HepG2 (cell line): ENCODE data around the gene IDUA. TPM values are rescaled to one million over a fixed set of nuclear protein-coding genes. Genes with fewer than 3 reads are reported as not detected.

Experiments used
- ATAC-seq: fragments of 200-7000 bp; cut with Tn5 transposase; 3 replicates; pipeline ENCODE4 v1.9.1; 2020; ENCODE audit warnings: mild to moderate bottlenecking, moderate library complexity
- BruUV-seq: library from RNA; stranded (reverse); fragments of 400-500 nt; replicated peaks from 2 replicates; lab custom pipeline; 2021; lab: Mats Ljungman, UMichigan
- CTCF ChIA-PET: fragments of 300-600 bp; formaldehyde crosslinking; extraction: SDS; loops from one replicate; lab custom pipeline; 2021; ENCODE audit warnings: low total read pairs, inconsistent platforms, low intra/inter-chr PET ratio; lab: Yijun Ruan, JAX
- POLR2A ChIA-PET: fragments of 350-600 bp; sonication (Branson Sonifier 250); formaldehyde crosslinking; loops from one replicate; lab custom pipeline; 2020; ENCODE audit warnings: antibody characterized with exemption, inconsistent platforms; lab: Yijun Ruan, JAX
- DNase-seq: peaks from one replicate; pipeline ENCODE4 v3.0.0-alpha.2; 2015; ENCODE audit warnings: low spot score
- FAIRE-seq: peaks from 3 replicates; lab custom pipeline; 2011; peaks lifted over from hg19 to GRCh38; lab: Jason Lieb, UNC
- H2AFZ ChIP-seq: one replicate; pipeline ENCODE4 v1.6.1; 2011; ENCODE audit warnings: low read length, inconsistent platforms
- H3K27ac ChIP-seq: fragments of 300-600 bp; 3 replicates; pipeline ENCODE4 v1.8.0; 2011; ENCODE audit warnings: mixed run types, mild to moderate bottlenecking, mixed read lengths, low read length, inconsistent platforms; ENCODE audit not compliant: insufficient read depth; ENCODE audit errors: extremely low read length
- H3K27me3 ChIP-seq, 2 experiments: fragments of 200-600 bp in 1 of 2; 2 replicates in 1 of 2; 3 replicates in 1 of 2; pipeline versions ENCODE4 v1.6.0 to v1.8.0; 2011; ENCODE audit warnings: low read length in 2 of 2, mild to moderate bottlenecking in 2 of 2, moderate library complexity in 2 of 2, inconsistent platforms in 1 of 2; ENCODE audit not compliant: insufficient read depth in 2 of 2, control insufficient read depth in 1 of 2
- H3K36me3 ChIP-seq, 2 experiments: fragments of 200-600 bp in 1 of 2; replicated peaks in 1 of 2; 2 replicates in 1 of 2; 3 replicates in 1 of 2; pipeline versions ENCODE4 v1.5.1 to v1.8.0; 2011; ENCODE audit warnings: low read length in 2 of 2, inconsistent platforms in 1 of 2; ENCODE audit not compliant: insufficient read depth in 2 of 2, control insufficient read depth in 1 of 2
- H3K4me1 ChIP-seq: 2 replicates; pipeline ENCODE4 v1.5.1; 2012; ENCODE audit warnings: low read length, inconsistent platforms; ENCODE audit not compliant: insufficient read depth
- H3K4me2 ChIP-seq: 2 replicates; pipeline ENCODE4 v1.6.0; 2011; ENCODE audit warnings: low read depth, low read length, inconsistent platforms
- H3K4me3 ChIP-seq, 3 experiments: fragments of 200-600 bp in 1 of 3; sonication (generic), shearing (Covaris generic) in 1 of 3; replicated peaks in 1 of 3; 2 replicates each; pipeline ENCODE4 v1.5.1; 2011 to 2016; ENCODE audit warnings: low read length in 3 of 3, inconsistent platforms in 2 of 3, low read depth in 2 of 3, mild to moderate bottlenecking in 2 of 3, control low read depth in 1 of 3, mixed read lengths in 1 of 3; ENCODE audit not compliant: insufficient read depth in 1 of 3
- H3K79me2 ChIP-seq: one replicate; pipeline ENCODE4 v1.6.1; 2011; ENCODE audit warnings: low read length, inconsistent platforms; ENCODE audit not compliant: insufficient read depth
- H3K9ac ChIP-seq: 2 replicates; pipeline ENCODE4 v1.6.0; 2011; ENCODE audit warnings: mild to moderate bottlenecking, low read depth, low read length, inconsistent platforms; ENCODE audit not compliant: insufficient read depth
- H3K9me3 ChIP-seq: 2 replicates; pipeline ENCODE4 v1.5.1; 2012; ENCODE audit warnings: mild to moderate bottlenecking, low read length
- H4K20me1 ChIP-seq: 2 replicates; pipeline ENCODE4 v1.6.0; 2011; ENCODE audit warnings: inconsistent platforms, mild to moderate bottlenecking, low read length, moderate library complexity; ENCODE audit not compliant: insufficient read depth
- ARID5B ChIP-seq: IDR thresholded peaks from 2 replicates; pipeline ENCODE4 v1.4.0; 2020; ENCODE audit warnings: mild to moderate bottlenecking, missing genetic modification reagents
- ESRRA ChIP-seq: sonication (generic); formaldehyde crosslinking; IDR thresholded peaks from 2 replicates; pipeline ENCODE4 v1.5.1; 2020; ENCODE audit warnings: mild to moderate bottlenecking, low read depth, missing genetic modification reagents
- GABPA ChIP-seq, 2 experiments: IDR thresholded peaks; 2 replicates each; pipeline ENCODE4 v1.6.1; 2011 to 2016; ENCODE audit warnings: low read depth in 2 of 2, low read length in 1 of 2, missing biosample characterization in 1 of 2, missing genetic modification characterization in 1 of 2
- HDAC2 ChIP-seq: sonication (generic); formaldehyde crosslinking; IDR thresholded peaks from 2 replicates; pipeline ENCODE4 v1.4.0; 2020; ENCODE audit warnings: missing genetic modification reagents
- HMGXB3 ChIP-seq: sonication (generic); formaldehyde crosslinking; IDR thresholded peaks from 2 replicates; pipeline ENCODE4 v1.4.0; 2020; ENCODE audit warnings: missing genetic modification reagents, borderline replicate concordance
- HNRNPK ChIP-seq: fragments of 200-400 bp; formaldehyde crosslinking; IDR thresholded peaks from 2 replicates; pipeline ENCODE4 v1.6.1; 2018; ENCODE audit warnings: low read length, low read depth, moderate library complexity, mild to moderate bottlenecking; ENCODE audit not compliant: poor library complexity, severe bottlenecking
- JUNB ChIP-seq: sonication (generic); formaldehyde crosslinking; IDR thresholded peaks from 2 replicates; pipeline ENCODE4 v1.8.0; 2022; ENCODE audit warnings: missing genetic modification reagents, mild to moderate bottlenecking, borderline replicate concordance
- ZEB1 ChIP-seq: IDR thresholded peaks from 2 replicates; pipeline ENCODE4 v1.6.1; 2012; ENCODE audit warnings: mild to moderate bottlenecking, low read depth, inconsistent platforms; ENCODE audit not compliant: insufficient replicate concordance
- ZNF296 ChIP-seq: sonication (generic); formaldehyde crosslinking; conservative IDR thresholded peaks from 2 replicates; pipeline ENCODE4 v1.5.0; 2020; ENCODE audit warnings: mild to moderate bottlenecking, missing genetic modification reagents
- ZNF326 ChIP-seq: sonication (generic); formaldehyde crosslinking; IDR thresholded peaks from 2 replicates; pipeline ENCODE4 v1.4.0; 2020; ENCODE audit warnings: missing genetic modification reagents, borderline replicate concordance
- ZNF496 ChIP-seq: sonication (generic); formaldehyde crosslinking; IDR thresholded peaks from 2 replicates; pipeline ENCODE4 v1.8.1; 2023; ENCODE audit warnings: mild to moderate bottlenecking, moderate library complexity, missing genetic modification reagents; ENCODE audit not compliant: insufficient replicate concordance
- WGBS: methylation state at CpG from one replicate; pipeline ENCODE4 v1.1.6; 2017; ENCODE audit warnings: low lambda C conversion rate; 5-methylcytosine and 5-hydroxymethylcytosine counted together
- in situ Hi-C: cut with HindIII; loops from 2 replicates; pipeline ENCODE4 v1.10.0; 2017; ENCODE audit warnings: low pct_unique_long_range_greater_than_20kb; ENCODE audit not compliant: extremely low pct_ligation_motif_present
- intact Hi-C: fragments of 100-400 bp; cut with micrococcal nuclease; formaldehyde crosslinking; loops from one replicate; pipeline ENCODE4 v1.10.0; 2022; ENCODE audit not compliant: unreplicated experiment
- polyA plus RNA-seq, 8 experiments: library from polyadenylated mRNA; depleted of rRNA in 3 of 8; stranded (reverse) in 7 of 8; unstranded in 1 of 8; fragments of >200 nt; fragmentation: Illumina TruSeq in 4 of 8; extraction: Trizol in 4 of 8; gene quantifications; 2 replicates each; pipeline versions ENCODE4 v1.2.1 to v1.2.3, GENCODE V29; 2011 to 2016; ENCODE audit warnings: low read depth in 4 of 8, missing spikeins in 1 of 8, mixed read lengths in 1 of 8; ENCODE audit not compliant: insufficient read depth in 1 of 8
- total RNA-seq, 5 experiments: library from RNA; depleted of rRNA; stranded (reverse); fragments of >200 nt; fragmentation: Illumina TruSeq; extraction: Trizol; gene quantifications; 2 replicates each; pipeline ENCODE4 v1.2.3, GENCODE V29; 2016; ENCODE audit warnings: low read depth in 1 of 5

The IDUA gene
- total and polyA plus RNA-seq, 2 of the 13 experiments (the other 11 are each of a cell fraction or from before 2014, with no cell fraction given) = 0.77 to 1.0 TPM

- TF ChIP-seq HMGXB3 (CRISPR knock-in tag) (no peak), ESRRA (no peak), ZNF326 (CRISPR knock-in tag) (no peak), HNRNPK (no peak)
These were observed 17.2 kb downstream of the IDUA start (continued) for GRCh38 chr4:1004071-1004418.

- BruUV-seq = no TSS peak
- DNase-seq (no peak), ATAC-seq (no peak), FAIRE-seq (no peak)
- peaks cover 12% of the 10 kb centered on the region for H3K4me1 ChIP-seq
- WGBS = 37% methylated on average over 6 of the region's 25 CpGs
- H3K9me3 ChIP-seq = no peaks in the 10 kb centered on the region
- H3K4me3 ChIP-seq = no peak overlapping the region
- CTCF ChIA-PET = no interaction called here
- no peak overlapping the region for H3K4me2 ChIP-seq
- in situ Hi-C loops (no loop called here), intact Hi-C loops (no loop called here)
- H3K27me3 ChIP-seq = peaks cover 10 to 39% of the 10 kb centered on the region in 2 experiments
- no peaks in the 10 kb centered on the region for H4K20me1 ChIP-seq
- no peak overlapping the region for H2AFZ ChIP-seq
- no peak overlapping the region for H3K9ac ChIP-seq
- no peaks in the 10 kb centered on the region for H3K36me3 ChIP-seq
- H3K79me2 ChIP-seq = no peaks in the 10 kb centered on the region
- POLR2A ChIA-PET = interaction anchor here (0.7 kb wide), 1 partner anchor 12 kb away, joined by 4 read pairs; no protein-coding TSS in a partner anchor
- no peak overlapping the region for H3K27ac ChIP-seq
- no peak for TF ChIP-seq HDAC2 (CRISPR knock-in tag)
- no peak for TF ChIP-seq ZEB1
- TF ChIP-seq GABPA (IDR thresholded peaks at IDR 0.05; ENCODE audit: low read depth, low read length) = no peak
- no peak for TF ChIP-seq GABPA (CRISPR knock-in tag; IDR thresholded peaks at IDR 0.05; ENCODE audit: low read depth)
- no peak for TF ChIP-seq JUNB
- no peak for TF ChIP-seq ZNF326 (CRISPR knock-in tag)
- no peak for TF ChIP-seq ZNF496 (CRISPR knock-in tag)
- no peak for TF ChIP-seq ZNF296 (CRISPR knock-in tag)
- TF ChIP-seq ARID5B = no peak
These were observed 18.0 kb downstream of the IDUA start for GRCh38 chr4:1004557-1005485.
